GM23338 (cell line): ENCODE measurements around the gene ZBTB40. TPM values are rescaled to one million over a fixed set of nuclear protein-coding genes. Genes with fewer than 3 reads are reported as not detected.

ENCODE experiments used
- ETS1 ChIP-seq: IDR thresholded peaks from 2 replicates; pipeline ENCODE4 v1.6.1; 2016; ENCODE audit warnings: antibody characterized with exemption
- EZH2 ChIP-seq: fragments of 200-600 bp; sonication (generic); IDR thresholded peaks from one replicate; pipeline ENCODE4 v1.8.0; 2017; ENCODE audit warnings: antibody characterized with exemption, mild to moderate bottlenecking, low read depth; ENCODE audit not compliant: unreplicated experiment
- EZH2phosphoT487 ChIP-seq: fragments of 200-600 bp; sonication (generic); IDR thresholded peaks from one replicate; pipeline ENCODE4 v1.8.1; 2018; ENCODE audit warnings: antibody characterized with exemption; ENCODE audit not compliant: unreplicated experiment
- POLR2AphosphoS5 ChIP-seq: IDR thresholded peaks from 2 replicates; pipeline ENCODE4 v1.6.1; 2016; ENCODE audit warnings: antibody characterized with exemption, low read depth
- REST ChIP-seq: IDR thresholded peaks from one replicate; pipeline ENCODE4 v1.6.1; 2018; ENCODE audit warnings: antibody characterized with exemption; ENCODE audit not compliant: unreplicated experiment
- STAT1 ChIP-seq: IDR thresholded peaks from one replicate; pipeline ENCODE4 v1.6.1; 2016; ENCODE audit warnings: antibody characterized with exemption; ENCODE audit not compliant: unreplicated experiment
- ZNF114 ChIP-seq: fragments of 250-450 bp; sonication (Bioruptor Pico); IDR thresholded peaks from 2 replicates; pipeline ENCODE4 v1.5.0; 2020; ENCODE audit warnings: mild to moderate bottlenecking, moderate library complexity
- ZNF462 ChIP-seq: fragments of 250-450 bp; sonication (Bioruptor Pico); IDR thresholded peaks from 2 replicates; pipeline ENCODE4 v1.5.0; 2020; ENCODE audit warnings: mild to moderate bottlenecking, moderate library complexity
- polyA plus RNA-seq: library from polyadenylated mRNA; unstranded; fragments of >200 nt; fragmentation: Nextera tagmentation; extraction: Ambion mirVana; gene quantifications from 2 replicates; pipeline ENCODE4 v1.2.1, GENCODE V29; 2016
- total RNA-seq: library from RNA; depleted of rRNA; stranded (reverse); fragments of >200 nt; shearing (Covaris generic); gene quantifications from 2 replicates; pipeline ENCODE4 v1.2.3, GENCODE V29; 2014

The ZBTB40 gene
- total and polyA plus RNA-seq, 2 experiments from 2014 or later, result 3.1 to 22.7 TPM

- TF ChIP-seq ZNF462 (CRISPR knock-in tag), result no peak
- TF ChIP-seq REST, result no peak
- TF ChIP-seq EZH2, result no peak
- no peak for TF ChIP-seq STAT1
- no peak for TF ChIP-seq POLR2AphosphoS5
- TF ChIP-seq EZH2phosphoT487, result no peak
- TF ChIP-seq ZNF114, result no peak
- TF ChIP-seq ETS1, result no peak
These were observed 56.7 kb downstream of the ZBTB40 start (continued) for GRCh38 chr1:22508329-22508728.
